Prostate gland (tissue), 2 donors: ENCODE data around the gene DEGS2.

ENCODE experiments used
- CTCF ChIP-seq, 4 experiments: fragments of 200-600 bp in 2 of 4; fragments of 450-650 bp in 2 of 4; sonication (generic) in 2 of 4; IDR thresholded peaks; 1 replicate in 3 of 4; 2 replicates in 1 of 4; pipeline ENCODE4 v1.5.1; 2016 to 2019; ENCODE audit warnings: antibody characterized with exemption in 4 of 4, mild to moderate bottlenecking in 2 of 4, moderate library complexity in 2 of 4
- POLR2A ChIP-seq: fragments of 450-650 bp; IDR thresholded peaks from one replicate; pipeline ENCODE4 v1.6.1; 2016; ENCODE audit warnings: antibody characterized with exemption, mild to moderate bottlenecking
- POLR2AphosphoS5 ChIP-seq: sonication (generic); formaldehyde crosslinking; IDR thresholded peaks from one replicate; pipeline ENCODE4 v1.6.1; 2017; ENCODE audit warnings: antibody characterized with exemption

GRCh38 chr14:100172811-100173210 is 13.4 kb upstream of the DEGS2 start:
- no peak for TF ChIP-seq CTCF (IDR thresholded peaks at IDR 0.05)
- TF ChIP-seq POLR2A: no peak
- TF ChIP-seq POLR2AphosphoS5: no peak
